K562 (cell line): ENCODE measurements around the gene MZB1. TPM values are rescaled to one million over a fixed set of nuclear protein-coding genes. Genes with fewer than 3 reads are reported as not detected.

Experiments used
- ATF1 ChIP-seq, 2 experiments: fragments of 450-650 bp in 1 of 2; IDR thresholded peaks; 2 replicates each; pipeline ENCODE4 v1.6.1; 2016; ENCODE audit warnings: missing compliant biosample characterization in 1 of 2, missing genetic modification characterization in 1 of 2
- CBX5 ChIP-seq: IDR thresholded peaks from 2 replicates; pipeline ENCODE4 v1.6.1; 2014; ENCODE audit warnings: low read depth, borderline replicate concordance
- CTCF ChIP-seq, 3 experiments: IDR thresholded peaks in 2 of 3; conservative IDR thresholded peaks in 1 of 3; 2 replicates each; pipeline ENCODE4 v1.5.1; 2011 to 2012; ENCODE audit warnings: low read length in 3 of 3, mild to moderate bottlenecking in 3 of 3, control low read depth in 2 of 3, improper control_type of control experiment in 1 of 3, inconsistent platforms in 1 of 3, low read depth in 1 of 3, mixed read lengths in 1 of 3, moderate library complexity in 1 of 3; ENCODE audit not compliant: insufficient read depth in 2 of 3
- DDX20 ChIP-seq: fragments of 450-650 bp; IDR thresholded peaks from 2 replicates; pipeline ENCODE4 v1.6.1; 2016; ENCODE audit warnings: missing genetic modification characterization, low read depth, mild to moderate bottlenecking, missing compliant biosample characterization, moderate library complexity
- EP400 ChIP-seq: fragments of 450-650 bp; IDR thresholded peaks from 2 replicates; pipeline ENCODE4 v1.6.1; 2017; ENCODE audit warnings: antibody characterized with exemption, mild to moderate bottlenecking, moderate library complexity
- NUFIP1 ChIP-seq: fragments of 450-650 bp; IDR thresholded peaks from 2 replicates; pipeline ENCODE4 v1.6.1; 2018; ENCODE audit not compliant: partially characterized antibody
- PCBP2 ChIP-seq: fragments of 200-400 bp; formaldehyde crosslinking; IDR thresholded peaks from 2 replicates; pipeline ENCODE4 v1.6.1; 2018; ENCODE audit warnings: low read length, low read depth, mild to moderate bottlenecking, moderate library complexity; ENCODE audit not compliant: poor library complexity, severe bottlenecking
- PHTF2 ChIP-seq: fragments of 250-450 bp; sonication (Bioruptor Pico); IDR thresholded peaks from 2 replicates; pipeline ENCODE4 v1.5.0; 2021; ENCODE audit warnings: mild to moderate bottlenecking
- POLR3G ChIP-seq: IDR thresholded peaks from 2 replicates; pipeline ENCODE4 v1.6.1; 2011; ENCODE audit not compliant: insufficient read length, insufficient replicate concordance; ENCODE audit errors: extremely low read depth
- SFPQ ChIP-seq: fragments of 200-400 bp; formaldehyde crosslinking; IDR thresholded peaks from 2 replicates; pipeline ENCODE4 v1.6.1; 2017; ENCODE audit warnings: mild to moderate bottlenecking, low read depth, low read length, moderate library complexity
- TEAD2 ChIP-seq: fragments of 450-650 bp; IDR thresholded peaks from 2 replicates; pipeline ENCODE4 v1.6.1; 2016; ENCODE audit warnings: missing genetic modification characterization, control low read depth, missing compliant biosample characterization
- ZNF134 ChIP-seq: fragments of 250-450 bp; sonication (Bioruptor Pico); conservative IDR thresholded peaks from 2 replicates; pipeline ENCODE4 v1.4.0; 2020
- ZNF407 ChIP-seq: fragments of 450-650 bp; IDR thresholded peaks from 2 replicates; pipeline ENCODE4 v1.6.1; 2016; ENCODE audit warnings: low read depth
- ZNF707 ChIP-seq: fragments of 250-450 bp; sonication (Bioruptor Pico); conservative IDR thresholded peaks from 2 replicates; pipeline ENCODE4 v1.8.0; 2022; ENCODE audit warnings: inconsistent platforms, mild to moderate bottlenecking, moderate library complexity
- polyA plus RNA-seq, 8 experiments: library from polyadenylated mRNA; depleted of rRNA in 4 of 8; stranded (reverse) in 5 of 8; unstranded in 3 of 8; fragments of >200 nt; fragmentation: Nextera tagmentation in 2 of 8; fragmentation: Illumina TruSeq in 1 of 8; extraction: Ambion mirVana in 2 of 8; extraction: Trizol in 1 of 8; gene quantifications; 2 replicates each; pipeline versions ENCODE4 v1.2.1 to v1.2.3, GENCODE V29; 2011 to 2014; ENCODE audit warnings: inconsistent platforms in 1 of 8, missing spikeins in 1 of 8
- total RNA-seq, 7 experiments: library from RNA; depleted of rRNA in 6 of 7; stranded (reverse); fragments of >200 nt in 6 of 7; fragmentation: Illumina TruSeq in 2 of 7; extraction: Trizol in 2 of 7; gene quantifications; 2 replicates each; pipeline versions ENCODE4 v1.2.1 to v1.2.3, GENCODE V29; 2011 to 2021; ENCODE audit warnings: low replicate concordance in 1 of 7

Gene MZB1
- total and polyA plus RNA-seq, 9 of the 15 experiments (the other 6 are each of a cell fraction or from before 2014, with no cell fraction given) = 0.13 to 0.31 TPM; not detected in 7

- TF ChIP-seq ZNF407 = no peak
- no peak for TF ChIP-seq PHTF2 (CRISPR knock-in tag)
- no peak for TF ChIP-seq ATF1 (CRISPR knock-in tag; IDR thresholded peaks at IDR 0.05)
- TF ChIP-seq ATF1 (tag; IDR thresholded peaks at IDR 0.05) = no peak
- TF ChIP-seq DDX20 (tag) = no peak
- no peak for TF ChIP-seq ZNF707 (CRISPR knock-in tag)
- no peak for TF ChIP-seq SFPQ
- TF ChIP-seq TEAD2 (tag) = no peak
- TF ChIP-seq PCBP2 = no peak
- no peak for TF ChIP-seq POLR3G
- peak; percentile 62 for TF ChIP-seq EP400
- TF ChIP-seq NUFIP1 = no peak
- 0 out of 2 replicates have a peak, but pooled peaks have one; percentile 11 for TF ChIP-seq ZNF134 (CRISPR knock-in tag)
- TF ChIP-seq CTCF (IDR thresholded peaks at IDR 0.05 in 2 of 3, conservative IDR thresholded peaks at IDR 0.05 in 1 of 3; ENCODE audit: insufficient read depth in 2 of 3, low read depth in 1 of 3, low read length in 3 of 3) = peak; percentile 67 to 77 (median 75)
- TF ChIP-seq CBX5 = no peak
Observed at GRCh38 chr5:139385061-139386049, 4.4 kb downstream of the MZB1 start (continued).
